ENCODE results near the gene ARRDC1. TPM values are rescaled to one million over a fixed set of nuclear protein-coding genes. Genes with fewer than 3 reads are reported as not detected.

The ARRDC1 gene
- total and polyA plus RNA-seq, 9 of the 15 experiments (the other 6 are each of a cell fraction or from before 2014, with no cell fraction given) = 0.21 to 45.3 (median 18.6) TPM

GRCh38 chr9:137578518-137579258 is 26.8 kb upstream of the ARRDC1 start, which contains the start of gene DPH7 (continued):
- TF ChIP-seq ETV6 (IDR thresholded peaks at IDR 0.05; ENCODE audit: borderline replicate concordance in 1 of 2, low read depth in 2 of 2, low read length in 1 of 2) = no peak
- no peak for TF ChIP-seq ETV6 (CRISPR knock-in tag; IDR thresholded peaks at IDR 0.05; ENCODE audit: borderline replicate concordance)
- TF ChIP-seq MAFF (IDR thresholded peaks at IDR 0.05; ENCODE audit: low read length) = no peak
- no peak for TF ChIP-seq DNMT1 (IDR thresholded peaks at IDR 0.05)
- TF ChIP-seq TCF7L2 (IDR thresholded peaks at IDR 0.05; ENCODE audit: low read depth, low read length) = no peak
- no peak for TF ChIP-seq ZC3H8 (IDR thresholded peaks at IDR 0.05)
- TF ChIP-seq FOXJ2 (tag; IDR thresholded peaks at IDR 0.05) = no peak
- no peak for TF ChIP-seq FOXO4 (CRISPR knock-in tag; IDR thresholded peaks at IDR 0.05)
- TF ChIP-seq GATAD2A (IDR thresholded peaks at IDR 0.05) = no peak
- no peak for TF ChIP-seq ZNF778 (CRISPR knock-in tag; IDR thresholded peaks at IDR 0.05)
- peak; percentile 87 for TF ChIP-seq POLR2A (conservative IDR thresholded peaks at IDR 0.05)
- no peak for TF ChIP-seq IFI16 (CRISPR knock-in tag; IDR thresholded peaks at IDR 0.05)
- no peak for TF ChIP-seq ZNF707 (CRISPR knock-in tag; conservative IDR thresholded peaks at IDR 0.05)
- no peak for TF ChIP-seq ARID2 (IDR thresholded peaks at IDR 0.05)
- TF ChIP-seq BRF2 (IDR thresholded peaks at IDR 0.05; ENCODE audit: borderline replicate concordance, insufficient read depth, insufficient read length) = no peak
- peak; percentile 16 for TF ChIP-seq MEIS2 (IDR thresholded peaks at IDR 0.05; ENCODE audit: partially characterized antibody)
- no peak for TF ChIP-seq HDGF (IDR thresholded peaks at IDR 0.05)
- no peak for TF ChIP-seq CEBPG (CRISPR knock-in tag; IDR thresholded peaks at IDR 0.05)
- no peak for TF ChIP-seq CEBPG (tag; conservative IDR thresholded peaks at IDR 0.05 in 1 of 2, IDR thresholded peaks at IDR 0.05 in 1 of 2)
- TF ChIP-seq HLTF (IDR thresholded peaks at IDR 0.05) = no peak
- no peak for TF ChIP-seq CC2D1A (IDR thresholded peaks at IDR 0.05)
- TF ChIP-seq CBX1 (IDR thresholded peaks at IDR 0.05; ENCODE audit: low read depth) = peak; percentile 75; the same call in 1 of the 2 replicates
- TF ChIP-seq ZBTB11 (CRISPR knock-in tag; IDR thresholded peaks at IDR 0.05) = peak; percentile 91 to 98 (median 97)
- no peak for TF ChIP-seq ZEB2 (IDR thresholded peaks at IDR 0.05)
- no peak for TF ChIP-seq HES1 (IDR thresholded peaks at IDR 0.05; ENCODE audit: low read depth)

All from K562 (cell line).